Amniotic epithelial cell (primary cell): ENCODE data around the gene ATP2C2.
"Not testable (repeated sequence)": the region's sequence is repeated elsewhere in the genome, so short reads cannot be mapped to it uniquely, and the experiment has no call there.

Experiments used
- DNase-seq: peaks from one replicate; pipeline ENCODE4 v3.0.0-alpha.2; 2010; ENCODE audit warnings: low read depth

ATP2C2 gene

DNA sequence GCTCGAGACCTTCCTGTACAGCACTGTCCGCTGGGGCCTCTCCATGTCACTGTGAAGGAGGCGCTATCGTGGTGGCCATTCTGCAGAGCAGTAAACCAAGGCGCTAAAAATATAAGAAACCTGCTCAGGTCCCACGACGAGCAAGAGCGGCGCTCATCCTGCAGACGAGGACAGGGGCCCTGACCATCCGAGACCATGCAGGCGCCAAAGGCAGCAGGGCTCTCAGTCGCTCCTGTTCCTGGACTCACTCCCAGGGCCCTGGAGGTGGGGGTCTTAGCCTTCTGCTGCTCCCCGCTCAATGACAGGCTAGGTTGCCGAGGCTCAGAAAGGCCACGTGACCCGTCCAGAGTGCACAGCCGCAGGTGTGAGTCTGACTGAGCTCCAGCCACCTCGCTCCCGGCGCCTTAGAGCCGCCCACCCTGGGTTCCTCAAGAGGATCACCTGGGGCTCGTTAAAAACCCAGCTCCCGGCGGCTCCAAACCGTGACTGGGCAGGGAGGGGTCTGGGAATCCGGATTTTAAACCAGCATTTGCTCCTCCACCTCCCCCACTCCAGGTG is 509 bp upstream of the ATP2C2 start:
- no peak for DNase-seq

DNA sequence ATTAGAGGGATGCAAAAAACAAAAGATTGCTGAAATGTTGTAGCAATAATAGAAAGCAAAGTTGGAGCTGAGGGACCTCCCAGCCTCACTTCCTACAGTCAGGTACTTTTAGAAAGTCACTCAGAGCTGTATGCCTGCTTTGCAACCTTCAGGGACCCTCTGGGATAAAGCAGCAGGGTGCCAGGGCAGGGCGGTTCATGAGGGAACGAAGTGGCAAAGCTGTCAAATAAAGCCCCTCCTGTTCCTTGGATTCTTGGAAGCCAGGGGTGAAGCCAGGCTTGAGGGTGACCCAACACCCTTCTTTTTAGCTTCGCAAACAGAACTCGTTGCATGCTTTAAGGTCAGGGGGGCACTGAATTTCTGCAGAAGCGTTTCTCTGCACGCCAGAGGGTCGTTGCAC is 767 bp downstream of the ATP2C2 start:
- no peak for DNase-seq

DNA sequence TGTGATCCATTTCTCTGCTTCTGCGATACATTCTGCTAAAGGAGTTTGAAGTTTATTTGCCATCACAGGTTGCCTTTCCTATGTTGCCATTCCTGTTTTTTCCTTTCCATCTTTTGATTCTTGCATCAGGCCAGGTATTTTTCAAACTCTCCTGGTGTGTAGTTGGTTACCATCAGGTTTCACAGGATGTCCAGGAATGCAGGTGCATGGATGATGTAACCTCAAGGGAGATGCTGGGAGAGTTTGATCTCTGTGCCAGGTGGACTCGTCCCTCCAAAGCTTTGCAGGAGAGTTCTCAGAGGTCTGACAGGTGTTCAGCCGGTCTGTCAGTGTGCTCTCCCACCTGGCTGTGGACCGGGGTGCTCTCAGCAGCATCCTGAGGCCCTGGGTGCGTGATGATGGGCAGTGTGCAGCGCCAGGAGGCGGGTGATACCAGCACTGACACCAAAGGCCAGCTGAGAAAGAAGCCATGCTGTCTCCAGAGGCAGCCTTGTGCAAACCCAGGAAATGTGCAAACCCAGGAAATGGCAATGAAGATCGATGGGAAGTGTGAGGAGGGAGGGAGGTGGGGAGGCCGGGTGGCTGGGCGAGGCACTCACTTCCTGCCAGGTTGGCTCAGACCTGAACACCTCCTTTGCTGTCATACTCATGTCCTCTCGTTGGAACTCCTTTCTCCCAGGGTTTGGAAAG is 1.7 kb downstream of the ATP2C2 start:
- no peak for DNase-seq

DNA sequence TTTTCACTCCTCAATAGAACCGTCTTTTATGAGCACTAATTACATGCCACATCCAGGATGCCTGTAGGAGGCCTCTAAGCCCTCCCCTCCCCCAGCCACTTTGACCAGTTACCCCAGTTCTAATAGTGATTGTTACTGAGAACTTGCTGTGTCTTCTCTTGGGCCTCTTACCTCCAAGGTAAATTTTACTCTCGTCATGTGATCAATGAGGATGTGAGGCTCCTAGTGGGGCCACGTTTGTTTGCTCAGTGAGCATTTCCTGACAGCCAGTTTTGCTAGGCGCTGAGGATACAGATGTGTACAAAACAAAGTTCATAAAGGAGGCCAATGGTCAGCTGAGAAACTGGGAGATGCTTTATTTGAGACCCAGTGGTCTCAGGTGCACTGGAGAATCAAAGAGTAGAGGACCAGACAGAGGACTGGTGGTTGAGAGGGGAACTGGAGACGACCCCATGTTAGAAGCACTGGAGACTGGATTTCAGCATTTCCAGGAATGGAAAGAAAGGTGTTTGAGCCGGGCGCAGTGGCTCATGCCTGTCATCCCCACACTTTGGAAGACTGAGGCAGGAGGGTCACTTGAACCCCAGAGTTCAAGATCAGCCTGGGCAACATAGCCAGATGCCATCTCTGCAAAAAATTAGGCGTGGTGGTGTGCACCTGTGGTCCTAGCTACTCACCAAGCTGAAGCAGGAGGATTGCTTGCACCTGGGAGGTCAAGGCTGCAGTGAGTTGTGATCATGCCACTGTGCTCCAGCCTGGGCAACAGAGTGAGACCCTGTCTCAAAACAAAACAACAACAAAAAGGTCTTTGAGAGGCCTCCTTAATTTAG is 2.6 kb downstream of the ATP2C2 start:
- DNase-seq, result no peak

DNA sequence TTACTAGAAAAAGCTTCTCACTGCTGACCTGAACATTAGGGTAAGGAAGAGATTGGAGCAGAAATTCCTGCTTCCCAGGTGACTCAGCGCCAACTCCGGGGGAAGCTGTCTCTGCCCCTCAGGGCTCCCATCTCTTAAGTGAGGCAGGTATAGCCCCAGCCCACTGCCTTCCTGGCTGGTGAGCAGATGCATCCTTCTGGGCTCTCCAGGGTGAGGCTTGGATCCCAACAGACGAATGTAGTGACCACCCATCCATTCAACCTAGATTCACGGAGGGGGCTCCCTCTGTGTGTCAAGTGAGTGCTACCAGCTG is 3.2 kb downstream of the ATP2C2 start:
- no peak for DNase-seq

DNA sequence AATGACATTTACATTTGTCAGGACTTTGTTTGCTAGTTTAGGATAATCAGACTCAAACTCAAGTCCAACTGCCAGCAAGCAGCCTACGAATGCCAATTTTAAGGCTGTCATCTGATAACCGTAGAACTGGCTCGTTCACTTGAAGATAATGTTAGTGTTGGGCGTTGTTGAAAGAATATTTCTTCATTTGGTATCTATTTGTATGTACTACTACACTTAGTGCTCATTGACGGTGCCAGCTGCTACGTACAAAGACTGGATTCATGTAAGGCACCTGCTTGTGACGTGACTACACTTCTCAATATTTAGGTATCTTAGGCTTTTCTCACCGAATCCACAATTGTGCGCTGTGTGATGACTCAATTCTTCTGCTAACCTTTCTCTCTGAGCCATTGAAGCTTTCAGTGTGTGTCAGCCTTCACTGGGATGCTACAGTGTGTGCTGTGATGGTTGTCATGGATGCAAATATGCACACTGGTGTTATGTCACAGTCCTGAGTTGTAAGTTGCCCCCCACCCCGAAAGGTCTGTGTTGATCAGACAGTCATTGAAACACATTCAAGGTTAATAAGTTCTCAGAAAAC is 5.7 kb downstream of the ATP2C2 start:
- DNase-seq, result no peak

DNA sequence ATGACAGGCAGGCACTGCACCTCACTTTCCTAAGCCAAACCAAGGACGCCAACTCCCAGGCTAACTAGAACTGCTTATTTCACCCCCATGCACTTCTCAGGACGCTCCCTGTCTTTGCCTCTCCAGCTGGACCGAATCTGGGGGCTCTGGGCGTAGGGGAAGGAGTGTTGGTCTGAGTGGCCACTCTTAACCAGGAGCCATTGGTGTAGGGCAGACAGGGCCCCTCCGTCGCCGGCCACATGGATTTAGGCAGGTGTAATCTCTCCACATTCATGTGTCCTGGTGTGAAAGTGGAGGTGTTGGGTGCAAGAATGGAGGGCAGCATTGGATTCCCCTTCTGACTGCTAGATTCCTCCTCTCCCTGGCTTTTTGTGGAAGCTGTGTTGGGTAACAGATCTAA is 9.8 kb downstream of the ATP2C2 start:
- DNase-seq, result no peak

DNA sequence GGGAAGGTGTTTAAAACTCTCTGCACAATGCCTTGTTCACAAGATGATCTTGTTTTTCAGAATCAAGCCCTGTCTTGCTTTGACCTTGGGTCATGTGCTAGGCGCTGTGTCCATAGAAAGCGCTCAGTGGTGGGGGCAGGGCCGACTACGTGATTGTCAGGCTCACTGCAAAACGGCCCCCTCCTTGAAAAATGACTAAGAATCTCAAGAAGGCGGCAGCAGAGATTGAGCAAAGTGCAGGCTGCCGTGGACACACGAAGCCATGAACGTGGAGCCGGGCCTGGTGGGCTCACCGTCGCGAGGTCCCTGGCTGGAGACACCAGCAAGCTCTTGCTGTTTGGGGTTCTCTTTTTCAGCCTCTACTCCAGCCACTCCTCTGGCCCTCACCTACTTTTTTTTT is 10.2 kb downstream of the ATP2C2 start:
- DNase-seq, result no peak

DNA sequence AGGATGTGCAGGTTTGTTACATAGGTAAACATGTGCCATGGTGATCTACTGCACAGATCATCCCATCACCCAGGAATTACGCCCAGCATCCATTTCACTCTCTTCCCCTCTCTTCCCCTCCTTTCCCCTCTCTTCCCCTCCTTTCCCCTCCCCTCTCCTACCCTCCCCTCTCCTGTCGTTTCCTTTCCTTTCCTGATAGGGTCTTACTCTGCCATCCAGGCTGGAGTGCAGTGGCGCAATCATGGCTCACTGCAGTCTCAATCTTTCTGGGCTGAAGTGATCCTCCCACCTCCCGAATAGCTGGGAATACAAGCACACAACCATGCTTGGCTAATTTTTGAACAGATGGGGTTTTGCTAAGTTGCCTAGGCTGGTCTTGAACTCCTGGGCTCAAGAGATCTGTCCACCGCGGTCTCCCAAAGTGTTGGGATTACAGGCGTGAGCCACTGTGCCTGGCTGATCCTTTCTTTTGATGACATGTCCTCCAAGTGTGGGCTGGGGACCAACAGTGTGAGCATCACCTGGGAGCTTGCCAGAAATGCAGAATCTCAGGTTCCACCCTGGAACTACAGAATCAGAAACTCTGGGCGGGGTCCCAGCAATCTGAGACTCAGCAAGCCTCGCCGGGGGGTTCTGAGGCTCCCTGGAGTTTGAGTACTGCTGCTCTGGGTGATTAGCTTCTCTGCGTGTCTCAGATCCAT is 10.8 kb downstream of the ATP2C2 start:
- peak; percentile 30 for DNase-seq

DNA sequence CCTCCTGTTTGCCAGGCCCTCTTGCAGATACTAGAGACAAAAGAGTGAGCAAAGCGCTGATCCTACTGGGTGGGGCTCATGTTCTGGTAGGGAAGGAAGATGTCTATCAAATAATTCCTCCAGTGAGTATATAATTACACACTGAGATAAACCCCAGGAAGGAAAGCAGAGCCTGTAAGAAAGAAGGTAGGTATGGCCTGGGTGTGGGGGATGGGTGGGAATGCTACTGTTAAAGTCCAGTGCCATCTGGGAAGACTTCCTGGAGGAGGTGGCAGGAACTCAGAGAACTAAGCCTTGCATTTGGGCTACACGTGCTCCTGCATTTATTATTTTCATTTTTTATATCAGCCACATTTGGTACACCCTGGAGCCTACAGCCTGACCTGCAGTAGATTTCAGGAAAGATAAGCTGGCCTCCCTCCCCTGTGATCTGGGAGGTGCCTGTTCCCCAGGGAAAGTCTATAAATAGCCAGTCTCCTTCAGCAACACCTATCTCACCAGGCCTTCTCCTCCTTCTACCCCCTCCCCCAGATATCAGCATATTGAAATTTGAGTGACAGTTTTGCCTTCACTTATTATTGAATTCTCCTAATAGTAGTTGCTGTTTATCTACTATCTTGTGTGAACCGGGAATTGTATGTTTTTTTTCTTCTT is 11.5 kb downstream of the ATP2C2 start:
- no peak for DNase-seq

DNA sequence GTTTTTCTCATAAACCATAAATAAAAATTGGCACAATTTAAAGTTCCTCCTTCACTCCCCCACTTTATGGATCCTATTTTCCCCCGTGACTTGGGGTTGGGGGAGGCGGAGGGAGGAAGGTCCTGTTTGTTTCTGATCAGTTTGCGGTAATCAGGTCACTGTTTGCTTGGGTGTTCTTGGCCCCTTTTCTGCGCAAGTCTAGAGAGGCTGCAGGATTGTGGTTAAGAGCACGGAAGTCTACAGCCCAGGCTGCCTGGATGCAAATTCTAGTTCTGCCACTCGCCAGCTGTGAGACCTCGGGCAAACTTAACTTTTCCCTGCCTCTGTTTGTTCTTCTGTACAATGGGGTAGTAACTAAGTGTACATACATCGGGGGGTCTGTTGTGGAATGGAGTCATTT is 12.1 kb downstream of the ATP2C2 start:
- DNase-seq, result no peak

DNA sequence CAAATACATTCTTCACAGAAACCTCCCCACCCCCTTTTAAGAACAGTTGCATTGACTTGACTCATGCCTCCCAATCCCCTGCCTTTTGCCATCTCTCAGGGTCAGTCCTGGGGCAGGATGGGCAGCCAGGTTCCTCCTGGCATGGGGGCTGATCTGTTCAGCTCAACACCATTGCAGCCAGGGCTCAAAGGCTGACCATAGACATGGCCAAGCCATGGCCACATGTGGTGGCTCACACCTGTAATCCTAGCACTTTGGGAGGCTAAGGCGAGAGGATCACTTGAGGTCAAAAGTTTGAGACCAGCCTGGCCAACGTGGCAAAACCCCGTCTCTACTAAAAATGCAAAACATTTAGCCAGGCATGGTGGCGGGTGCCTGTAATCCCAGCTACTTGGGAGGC is 14.1 kb downstream of the ATP2C2 start:
- DNase-seq, result no peak

DNA sequence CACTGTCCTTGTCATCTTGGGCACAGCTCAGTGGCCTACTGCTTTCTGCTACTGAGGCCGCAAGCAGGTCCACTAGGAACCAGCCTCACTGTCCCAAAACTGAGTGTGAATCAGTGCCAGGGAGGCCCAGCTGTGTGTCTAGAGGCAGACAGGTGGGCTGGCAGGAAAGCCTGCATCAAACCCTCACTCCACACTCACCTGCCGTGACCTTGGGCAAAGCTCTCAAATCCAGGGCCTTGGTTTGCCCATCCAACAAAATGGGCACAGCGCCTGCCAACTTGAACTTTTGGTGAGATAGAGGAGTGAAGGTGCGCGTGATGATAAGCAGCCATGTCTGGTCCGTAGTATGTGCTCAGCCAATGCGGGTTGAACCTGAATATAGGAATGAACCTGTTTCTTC is 14.8 kb downstream of the ATP2C2 start:
- no peak for DNase-seq

DNA sequence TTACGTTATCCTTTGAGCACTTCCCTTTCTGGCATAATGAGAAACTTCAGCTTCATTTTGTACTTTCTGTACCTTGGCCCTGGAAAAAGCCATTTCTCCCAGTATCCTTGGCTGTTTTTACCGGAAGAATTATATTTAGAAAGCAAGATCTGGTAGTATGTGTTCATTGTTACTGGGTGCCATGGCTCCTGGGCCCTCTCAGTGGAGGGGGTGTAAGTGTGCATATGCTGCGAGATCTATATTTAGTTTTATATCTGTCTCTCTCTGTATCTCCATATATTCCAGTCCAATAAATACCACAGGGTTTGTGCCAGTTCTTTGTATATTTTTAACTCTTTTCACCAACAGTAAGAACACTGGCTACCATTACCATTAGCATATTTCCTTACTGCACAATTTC is 17.7 kb downstream of the ATP2C2 start:
- no peak for DNase-seq

DNA sequence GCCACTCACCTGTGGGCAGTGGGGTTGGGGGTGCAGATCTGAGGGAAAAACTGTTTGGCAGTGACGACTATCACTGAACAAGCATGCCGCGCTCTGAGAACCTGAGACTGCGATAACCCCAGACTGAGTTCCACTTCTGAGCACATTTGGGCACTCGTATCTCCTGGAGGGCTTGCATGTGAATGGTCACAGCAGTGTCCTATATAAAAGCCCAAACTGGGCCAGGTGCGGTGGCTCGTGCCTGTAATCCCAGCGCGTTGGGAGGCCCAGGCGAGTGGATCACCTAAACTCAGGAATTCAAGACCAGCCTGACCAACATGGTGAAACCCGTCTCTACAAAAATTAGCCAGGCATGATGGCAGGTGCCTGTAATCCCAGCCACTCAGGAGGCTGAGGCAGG is 18.7 kb downstream of the ATP2C2 start:
- no peak for DNase-seq

DNA sequence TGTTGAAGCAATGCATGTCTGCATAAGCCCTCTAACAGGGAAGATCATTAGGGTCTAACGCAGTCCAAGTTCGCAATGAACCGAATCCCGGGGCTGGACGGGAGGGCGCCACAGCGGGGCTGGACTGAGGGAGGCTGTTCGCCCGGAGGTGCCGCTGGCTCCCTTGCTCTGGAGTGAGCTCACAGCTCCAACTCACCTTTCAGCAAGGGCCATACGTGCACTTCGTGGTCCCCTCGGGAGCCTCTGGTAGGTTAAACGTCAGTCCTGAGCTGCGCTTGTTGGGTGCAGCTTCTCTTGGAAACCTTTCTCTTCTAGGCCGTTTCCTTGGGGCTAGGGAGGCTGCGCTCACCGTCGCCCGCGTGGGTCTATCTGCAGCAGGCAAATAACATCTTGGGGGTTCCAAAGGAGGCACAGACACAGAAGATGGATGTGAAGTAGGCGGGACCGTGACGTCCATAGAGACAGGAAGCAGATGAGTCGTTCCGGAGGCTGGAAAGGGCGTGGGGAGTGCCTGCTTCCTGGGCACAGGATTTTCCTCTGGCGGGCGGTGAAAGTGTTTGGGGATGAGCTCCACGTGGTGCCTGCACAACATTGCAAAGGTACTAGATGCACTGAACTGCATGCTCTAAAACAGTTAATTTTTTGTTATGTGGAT is 21.9 kb downstream of the ATP2C2 start:
- DNase-seq, result no peak

DNA sequence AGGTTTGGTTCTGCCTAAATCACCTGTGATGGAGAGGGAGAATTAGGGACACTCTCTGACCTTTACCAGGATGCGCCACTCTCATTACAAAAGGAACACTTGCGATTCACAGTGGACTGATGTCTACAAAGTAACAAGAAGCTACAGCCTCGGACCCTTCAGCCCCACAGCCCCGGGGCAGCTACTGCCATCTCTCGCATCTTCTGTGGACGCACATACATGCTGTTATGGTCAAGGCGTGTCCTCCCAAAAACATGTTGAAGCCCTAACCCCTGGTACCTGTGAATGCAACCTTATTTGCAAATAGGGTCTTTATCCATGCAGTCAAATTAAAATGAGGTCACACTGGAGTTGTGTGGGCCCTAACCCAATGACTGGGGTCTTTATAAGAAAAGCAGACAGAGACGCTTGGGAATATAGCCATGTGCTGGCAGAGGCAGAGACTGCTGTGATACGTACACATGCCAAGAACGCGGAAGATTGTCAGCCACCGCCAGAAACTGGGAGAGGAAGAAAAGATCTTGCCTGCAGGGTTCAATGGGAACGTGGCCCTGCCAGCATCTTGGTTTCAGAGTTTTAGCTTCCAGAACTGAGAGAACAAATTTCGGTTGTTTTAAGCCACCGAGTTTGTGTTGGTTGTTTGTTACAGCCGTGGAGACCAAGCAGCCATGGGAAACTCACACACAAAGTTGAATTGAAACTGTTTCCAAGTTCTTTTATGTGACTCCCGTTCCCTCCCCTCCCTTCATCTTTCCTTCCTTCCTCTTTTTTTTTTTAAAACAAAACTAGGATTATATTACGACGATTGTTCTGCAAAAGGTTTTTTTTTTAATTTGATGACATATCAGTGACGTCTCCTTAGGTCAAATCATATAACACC is 23.1 kb downstream of the ATP2C2 start:
- DNase-seq, result no peak

DNA sequence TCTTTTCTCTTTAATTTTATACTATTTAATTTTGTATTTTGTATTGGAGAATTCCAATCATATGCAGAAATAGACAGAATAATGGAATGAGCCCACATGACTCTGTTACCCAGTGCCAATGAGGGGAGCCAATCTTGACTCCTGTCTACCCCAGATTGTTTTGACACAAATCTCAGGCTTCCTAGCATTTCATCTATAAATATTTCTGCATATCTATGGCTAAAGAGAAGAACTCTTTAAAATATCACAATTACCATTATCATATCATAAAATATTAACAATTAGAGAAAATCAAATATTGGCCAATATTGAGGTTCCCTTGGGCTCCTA is 23.7 kb downstream of the ATP2C2 start:
- DNase-seq, result no peak

DNA sequence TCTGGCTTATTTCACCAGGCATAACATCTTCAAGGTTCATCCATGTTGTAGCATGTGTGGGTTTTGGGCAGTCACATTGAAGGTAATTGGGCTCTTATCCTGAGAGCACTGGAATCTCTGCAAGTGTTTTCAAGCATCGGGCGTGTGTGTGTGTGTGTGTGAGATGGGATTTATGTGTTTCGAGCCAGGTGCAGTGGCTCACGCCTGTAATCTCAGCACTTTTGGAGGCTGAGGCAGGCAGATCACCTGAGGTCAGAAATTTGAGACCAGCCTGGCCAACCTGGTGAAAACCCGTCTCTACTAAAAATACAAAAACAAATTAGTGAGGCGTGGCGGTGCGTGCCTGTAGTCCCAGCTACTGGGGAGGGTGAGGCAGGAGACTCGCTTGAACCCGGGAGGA is 27.7 kb downstream of the ATP2C2 start:
- not testable (repeated sequence) for DNase-seq

DNA sequence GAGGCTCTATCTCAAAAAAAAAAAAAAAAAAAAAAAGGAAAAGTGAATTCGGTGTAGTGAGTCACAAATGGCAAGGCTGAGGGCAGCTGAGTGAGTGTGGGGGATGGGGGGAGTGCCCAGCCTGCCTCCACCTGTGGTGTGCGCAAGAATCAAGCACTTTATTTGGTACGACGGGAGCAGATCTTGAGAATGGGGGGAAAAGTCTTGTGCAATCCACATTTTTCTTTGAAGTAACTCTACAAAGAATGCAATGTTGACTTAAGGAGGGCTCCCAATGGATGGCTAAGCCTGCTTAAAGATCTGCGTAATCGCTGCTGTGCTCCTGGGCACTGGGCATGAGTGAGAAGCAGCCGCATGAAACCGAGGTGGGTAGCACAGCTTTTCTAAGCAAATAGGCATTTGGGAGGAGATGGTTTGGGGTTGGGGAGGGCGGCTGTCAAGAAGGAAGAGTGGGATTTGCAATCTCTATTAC is 28.2 kb downstream of the ATP2C2 start:
- peak; percentile 49 for DNase-seq

DNA sequence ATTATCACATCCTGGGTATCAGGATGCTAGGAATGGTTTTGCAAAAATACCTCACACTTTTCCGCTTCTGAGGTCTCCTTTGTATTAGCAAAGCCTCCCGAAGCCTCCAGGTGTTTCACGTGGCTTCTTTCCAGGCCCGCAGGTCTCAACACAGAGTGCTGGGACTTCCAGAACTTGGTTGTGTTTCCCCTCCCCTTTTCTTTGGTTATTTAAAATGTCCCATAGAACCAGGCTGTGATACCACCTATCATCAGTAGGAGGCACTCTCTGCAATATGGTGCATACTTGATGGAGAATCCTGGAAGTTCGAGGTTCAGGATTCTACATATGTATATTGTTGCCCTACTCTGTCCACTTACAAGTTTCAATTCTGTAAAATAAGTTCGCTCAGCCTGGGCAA is 28.8 kb downstream of the ATP2C2 start:
- DNase-seq, result no peak
